Stimulated activated CD4-positive, alpha-beta T cell treated with anti-CD3 and anti-CD28 coated beads, TNF-alpha, amount 100 ng/mL, for 4 hours (primary cell): Measurements from ENCODE around the gene RTN4RL2.

ENCODE experiments used
- DNase-seq, 3 experiments: peaks; one replicate each; pipeline ENCODE4 v3.0.0-alpha.2; 2020; ENCODE audit warnings: low read depth in 3 of 3

Gene RTN4RL2

GRCh38 chr11:57481315-57481714 lies 21.0 kb downstream of the RTN4RL2 start:
- DNase-seq, result no peak

- DNase-seq, result no peak
Observed at GRCh38 chr11:57481915-57482781, 21.8 kb downstream of the RTN4RL2 start.

- peak; percentile 56 to 67 (median 58) for DNase-seq
Observed at GRCh38 chr11:57482782-57483561, 22.6 kb downstream of the RTN4RL2 start.

- no peak for DNase-seq
Observed at GRCh38 chr11:57483562-57483918, 23.2 kb downstream of the RTN4RL2 start.

GRCh38 chr11:57484141-57484710 lies 23.9 kb downstream of the RTN4RL2 start:
- no peak for DNase-seq

- no peak for DNase-seq
Observed at GRCh38 chr11:57485217-57485990, 25.1 kb downstream of the RTN4RL2 start.

- DNase-seq, result no peak
Observed at GRCh38 chr11:57487021-57487778, 26.9 kb downstream of the RTN4RL2 start.

GRCh38 chr11:57487920-57488659 lies 27.8 kb downstream of the RTN4RL2 start:
- DNase-seq, result no peak

GRCh38 chr11:57490456-57491248 lies 30.3 kb downstream of the RTN4RL2 start:
- no peak for DNase-seq

- DNase-seq, result no peak
Observed at GRCh38 chr11:57491371-57492061, 31.2 kb downstream of the RTN4RL2 start.

GRCh38 chr11:57493507-57494503 lies 33.5 kb downstream of the RTN4RL2 start:
- DNase-seq, result peak; percentile 61 to 78 (median 69)

- no peak for DNase-seq
Observed at GRCh38 chr11:57496109-57496820, 35.9 kb downstream of the RTN4RL2 start.

- no peak for DNase-seq
Observed at GRCh38 chr11:57497303-57498247, 37.2 kb downstream of the RTN4RL2 start.

GRCh38 chr11:57498540-57498939 lies 38.2 kb downstream of the RTN4RL2 start:
- DNase-seq, result no peak

GRCh38 chr11:57499413-57499982 lies 39.2 kb downstream of the RTN4RL2 start:
- DNase-seq, result no peak
